AG10803 (cell line): ENCODE measurements around the gene TBX10.
"Not testable (repeated sequence)": the region's sequence is repeated elsewhere in the genome, so short reads cannot be mapped to it uniquely, and the experiment has no call there.

Source experiments
- DNase-seq: peaks from one replicate; pipeline ENCODE4 v3.0.0; 2010; ENCODE audit warnings: low read depth
- H3K4me3 ChIP-seq: 2 replicates; pipeline ENCODE4 v1.5.1; 2011; ENCODE audit warnings: mild to moderate bottlenecking, low read length, control low read depth
- CTCF ChIP-seq: conservative IDR thresholded peaks from 2 replicates; pipeline ENCODE4 v1.5.1; 2011; ENCODE audit warnings: mild to moderate bottlenecking, low read length, control low read depth, inconsistent platforms

TBX10 gene

GRCh38 chr11:67641338-67642172 lies 2.0 kb upstream of the TBX10 start:
- no peak for TF ChIP-seq CTCF

GRCh38 chr11:67640758-67641337 lies 1.3 kb upstream of the TBX10 start:
- H3K4me3 ChIP-seq = no peak overlapping the region
- TF ChIP-seq CTCF = no peak
- no peak for DNase-seq

More at GRCh38 chr11:67641338-67642172, 2.0 kb upstream of the TBX10 start:
- DNase-seq = no peak
- no peak overlapping the region for H3K4me3 ChIP-seq

GRCh38 chr11:67640021-67640757 lies 626 bp upstream of the TBX10 start:
- peak; percentile 64 for TF ChIP-seq CTCF
- DNase-seq = peak; percentile 60
- H3K4me3 ChIP-seq = no peak overlapping the region

- no peak for DNase-seq
- no peak overlapping the region for H3K4me3 ChIP-seq
- TF ChIP-seq CTCF = no peak
Observed at GRCh38 chr11:67638535-67639437, 777 bp downstream of the TBX10 start.

- not testable (repeated sequence) for H3K4me3 ChIP-seq, DNase-seq
Observed at GRCh38 chr11:67637441-67637840, 2.1 kb downstream of the TBX10 start.

GRCh38 chr11:67636962-67637361 lies 2.6 kb downstream of the TBX10 start:
- no peak for TF ChIP-seq CTCF
- H3K4me3 ChIP-seq = no peak overlapping the region
- DNase-seq = no peak

GRCh38 chr11:67635231-67635521 lies 4.4 kb downstream of the TBX10 start:
- DNase-seq = no peak
- H3K4me3 ChIP-seq = no peak overlapping the region
- no peak for TF ChIP-seq CTCF
